ENCODE results near the gene HOXB6.

Gene HOXB6

GRCh38 chr17:48587276-48588073 is 17.3 kb downstream of the HOXB6 start:
- H3K36me3 ChIP-seq: no peaks in the 10 kb centered on the region
- peaks cover 0 to 67% of the 10 kb centered on the region in 2 donors for H3K27me3 ChIP-seq
- TF ChIP-seq CTCF (IDR thresholded peaks at IDR 0.05): no peak
- no peak for DNase-seq
- no peaks in the 10 kb centered on the region for H3K9me3 ChIP-seq
- no peak overlapping the region for H3K27ac ChIP-seq
- intact Hi-C loops (cut with DNase I; ENCODE audit: low total_unique reads): no loop called here
- H3K4me3 ChIP-seq: no peak overlapping the region
- peaks cover 0 to 20% (median 13%) of the 10 kb centered on the region in 4 donors for H3K4me1 ChIP-seq

GRCh38 chr17:48586355-48587258 is 18.2 kb downstream of the HOXB6 start:
- no peak for DNase-seq
- peaks cover 0 to 67% of the 10 kb centered on the region in 2 donors for H3K27me3 ChIP-seq
- intact Hi-C loops (cut with DNase I; ENCODE audit: low total_unique reads): no loop called here

GRCh38 chr17:48584223-48584741 is 20.5 kb downstream of the HOXB6 start:
- no peaks in the 10 kb centered on the region for H3K36me3 ChIP-seq
- H3K4me3 ChIP-seq: no peak overlapping the region
- intact Hi-C loops (cut with DNase I; ENCODE audit: low total_unique reads): no loop called here
- no peak overlapping the region for H3K27ac ChIP-seq
- H3K27me3 ChIP-seq: peaks cover 0 to 64% of the 10 kb centered on the region in 2 donors
- DNase-seq: no peak
- no peaks in the 10 kb centered on the region for H3K9me3 ChIP-seq
- H3K4me1 ChIP-seq: peaks cover 0 to 29% (median 16%) of the 10 kb centered on the region in 4 donors
- TF ChIP-seq CTCF (IDR thresholded peaks at IDR 0.05): no peak

More at GRCh38 chr17:48586355-48587258, 18.2 kb downstream of the HOXB6 start:
- no peak overlapping the region for H3K27ac ChIP-seq
- peak overlapping the region; percentile 51 to 69 for H3K4me3 ChIP-seq
- peaks cover 0 to 27% (median 15%) of the 10 kb centered on the region in 4 donors for H3K4me1 ChIP-seq
- no peak for TF ChIP-seq CTCF (IDR thresholded peaks at IDR 0.05)
- H3K9me3 ChIP-seq: no peaks in the 10 kb centered on the region
- H3K36me3 ChIP-seq: no peaks in the 10 kb centered on the region

GRCh38 chr17:48583708-48584222 is 21.0 kb downstream of the HOXB6 start:
- Histone ChIP-seq H3K4me1 (peaks cover 0 to 31% (median 17%) of the 10 kb centered on the region in 4 donors), H3K27me3 (peaks cover 0 to 66% of the 10 kb centered on the region in 2 donors), H3K36me3 (no peaks in the 10 kb centered on the region), H3K27ac (no peak overlapping the region), H3K9me3 (no peaks in the 10 kb centered on the region), H3K4me3 (no peak overlapping the region)
- no peak for TF ChIP-seq CTCF (IDR thresholded peaks at IDR 0.05)
- no peak for DNase-seq
- intact Hi-C loops (cut with DNase I; ENCODE audit: low total_unique reads): no loop called here

GRCh38 chr17:48582750-48583069 is 22.1 kb downstream of the HOXB6 start:
- no peak for DNase-seq
- H3K9me3 ChIP-seq: no peaks in the 10 kb centered on the region
- peaks cover 0 to 36% (median 22%) of the 10 kb centered on the region in 4 donors for H3K4me1 ChIP-seq
- peaks cover 2 to 63% of the 10 kb centered on the region in 2 donors for H3K27me3 ChIP-seq
- intact Hi-C loops (cut with DNase I; ENCODE audit: low total_unique reads): no loop called here
- no peaks in the 10 kb centered on the region for H3K36me3 ChIP-seq
- TF ChIP-seq CTCF (IDR thresholded peaks at IDR 0.05): no peak
- peak overlapping the region in 1 of 2 donors; percentile 8 for H3K27ac ChIP-seq
- H3K4me3 ChIP-seq: peak overlapping the region in 1 of 2 donors; percentile 44
